ENCODE data around the gene C3. TPM values are rescaled to one million over a fixed set of nuclear protein-coding genes. Genes with fewer than 3 reads are reported as not detected.

The C3 gene
- polyA plus RNA-seq, 3 donors, result 2.4 to 5.3 (median 3.2) TPM

DNA sequence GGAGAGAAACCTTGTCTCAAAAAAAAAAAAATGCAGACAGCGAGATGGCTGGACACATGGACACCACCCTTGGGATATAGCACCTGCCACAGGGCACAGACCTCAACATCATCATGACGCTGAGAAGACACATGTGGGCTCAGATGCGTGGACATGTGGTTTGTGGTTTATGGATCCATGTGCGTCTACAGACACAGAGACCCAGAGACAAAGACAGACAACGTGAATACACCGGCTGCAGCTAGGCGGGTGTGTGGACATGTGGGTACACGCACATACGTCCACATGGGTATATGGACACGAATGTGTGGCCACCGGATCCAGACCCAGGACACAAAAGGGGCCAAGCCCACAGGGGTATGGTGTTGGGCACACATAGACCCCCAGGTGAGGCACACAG, 51.8 kb downstream of the C3 start:
- Histone ChIP-seq H3K27me3 (ENCODE audit: control insufficient read depth in 2 of 2, insufficient read depth in 2 of 2, low read length in 2 of 2) (no peaks in the 10 kb centered on the region), H3K4me1 (ENCODE audit: control insufficient read depth in 1 of 2, insufficient read depth in 2 of 2, low read length in 2 of 2) (peaks cover 66 to 78% of the 10 kb centered on the region in 2 donors), H2AFZ (ENCODE audit: insufficient read depth, low read depth, low read length, poor library complexity, severe bottlenecking) (no peak overlapping the region), H4K20me1 (ENCODE audit: insufficient read depth, low read length) (no peaks in the 10 kb centered on the region), H3K36me3 (replicated peaks in 1 of 2; ENCODE audit: control insufficient read depth in 1 of 2, insufficient read depth in 2 of 2, low read length in 2 of 2) (peaks cover 11 to 24% of the 10 kb centered on the region in 2 donors), H3K9me3 (replicated peaks in 1 of 2; ENCODE audit: control insufficient read depth in 1 of 2, insufficient read depth in 1 of 2, low read length in 2 of 2) (no peaks in the 10 kb centered on the region), H3K27ac (ENCODE audit: low read depth in 1 of 2, low read length in 2 of 2) (peak overlapping the region; percentile 73 to 91), H3K4me2 (replicated peaks; ENCODE audit: extremely low read depth, low read length, poor library complexity, severe bottlenecking) (peak overlapping the region; percentile 89), H3K79me2 (ENCODE audit: insufficient read depth, low read length) (peaks cover 36% of the 10 kb centered on the region), H3K9ac (ENCODE audit: insufficient read depth, low read length, poor library complexity, severe bottlenecking) (peak overlapping the region; percentile 74), H3K4me3 (replicated peaks in 1 of 3; ENCODE audit: low read depth in 2 of 3, low read length in 3 of 3) (peak overlapping the region; percentile 30 to 82 (median 56))
- Mint-ChIP-seq H3K9me3 (peaks cover 0 to 2% (median 0%) of the 10 kb centered on the region in 7 donors), H3K27ac (peak overlapping the region; percentile 46 to 97 (median 93)), H3K4me1 (peaks cover 55% of the 10 kb centered on the region), H3K4me3 (peak overlapping the region; percentile 91 to 100), H3K36me3 (peaks cover 18 to 27% of the 10 kb centered on the region in 2 donors), H3K27me3 (ENCODE audit: low read depth in 3 of 3) (peaks cover 0 to 2% (median 1%) of the 10 kb centered on the region in 3 donors)
- intact Hi-C loops (cut with micrococcal nuclease), result no loop called here
- 61% methylated on average over 9 of the region's 11 CpGs for WGBS (ENCODE audit: insufficient coverage)
- DNase-seq, result no peak
- TF ChIP-seq CTCF (IDR thresholded peaks at IDR 0.05), result no peak

DNA sequence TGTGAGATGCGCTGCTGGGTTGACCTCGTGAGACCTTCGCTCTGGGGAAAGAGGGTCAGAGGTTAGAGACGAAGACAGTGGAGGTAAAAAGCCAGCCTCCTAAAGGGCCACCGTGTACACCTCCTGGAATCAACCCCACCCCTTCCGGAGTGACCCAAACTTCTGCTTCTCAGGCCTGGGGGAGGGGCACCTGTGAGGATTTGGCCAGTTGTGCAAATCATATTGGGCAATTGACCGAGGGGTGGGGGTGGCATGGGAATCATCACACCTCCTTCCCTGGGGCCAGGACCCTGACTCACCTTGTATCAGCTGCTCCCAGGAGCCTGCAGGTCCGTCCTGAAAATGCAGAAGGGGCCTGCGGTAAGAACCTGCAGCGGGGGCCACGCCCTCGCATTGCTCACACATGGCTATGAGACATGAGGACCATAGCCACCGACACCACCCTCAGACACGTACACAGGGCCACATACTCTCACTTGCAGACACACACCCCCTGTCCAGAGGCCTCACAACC, 53.3 kb downstream of the C3 start:
- peak overlapping the region; percentile 71 for H3K4me2 ChIP-seq (replicated peaks; ENCODE audit: extremely low read depth, low read length, poor library complexity, severe bottlenecking)

More for the DNA sequence above, 53.3 kb downstream of the C3 start:
- peak; percentile 83 to 92 (median 86) for DNase-seq
- Mint-ChIP-seq H3K27me3 (ENCODE audit: low read depth in 3 of 3) (peaks cover 2 to 6% (median 4%) of the 10 kb centered on the region in 3 donors), H3K27ac (peak overlapping the region; percentile 76 to 96 (median 91)), H3K9me3 (peaks cover 0 to 2% (median 0%) of the 10 kb centered on the region in 7 donors), H3K4me1 (peaks cover 54% of the 10 kb centered on the region), H3K36me3 (peaks cover 22 to 31% of the 10 kb centered on the region in 2 donors), H3K4me3 (peak overlapping the region; percentile 24 to 78)
- peak overlapping the region; percentile 32 for H3K9ac ChIP-seq (ENCODE audit: insufficient read depth, low read length, poor library complexity, severe bottlenecking)
- no peaks in the 10 kb centered on the region for H3K9me3 ChIP-seq (replicated peaks in 1 of 2; ENCODE audit: control insufficient read depth in 1 of 2, insufficient read depth in 1 of 2, low read length in 2 of 2)
- TF ChIP-seq CTCF (IDR thresholded peaks at IDR 0.05), result no peak
- peaks cover 78 to 89% of the 10 kb centered on the region in 2 donors for H3K4me1 ChIP-seq (ENCODE audit: control insufficient read depth in 1 of 2, insufficient read depth in 2 of 2, low read length in 2 of 2)
- H3K27ac ChIP-seq (ENCODE audit: low read depth in 1 of 2, low read length in 2 of 2), result peak overlapping the region; percentile 63 to 85
- 18% methylated on average over 5 of the region's 14 CpGs for WGBS (ENCODE audit: insufficient coverage)
- H4K20me1 ChIP-seq (ENCODE audit: insufficient read depth, low read length), result no peaks in the 10 kb centered on the region
- H3K27me3 ChIP-seq (ENCODE audit: control insufficient read depth in 2 of 2, insufficient read depth in 2 of 2, low read length in 2 of 2), result no peaks in the 10 kb centered on the region
- H2AFZ ChIP-seq (ENCODE audit: insufficient read depth, low read depth, low read length, poor library complexity, severe bottlenecking), result no peak overlapping the region
- intact Hi-C loops (cut with micrococcal nuclease), result no loop called here
- H3K79me2 ChIP-seq (ENCODE audit: insufficient read depth, low read length), result peaks cover 36% of the 10 kb centered on the region
- peaks cover 11 to 24% of the 10 kb centered on the region in 2 donors for H3K36me3 ChIP-seq (replicated peaks in 1 of 2; ENCODE audit: control insufficient read depth in 1 of 2, insufficient read depth in 2 of 2, low read length in 2 of 2)
- H3K4me3 ChIP-seq (replicated peaks in 1 of 3; ENCODE audit: low read depth in 2 of 3, low read length in 3 of 3), result peak overlapping the region in 2 of 3 experiments; percentile 0 to 67

All from CD14-positive monocyte (primary cell).